AG09309 (cell line): Measurements from ENCODE around the gene LDLRAD4.

Experiments
- DNase-seq: peaks from one replicate; pipeline ENCODE4 v3.0.0-alpha.2; 2010; ENCODE audit warnings: low read depth
- H3K4me3 ChIP-seq: 2 replicates; pipeline ENCODE4 v1.5.1; 2011; ENCODE audit warnings: mild to moderate bottlenecking, low read depth, low read length, moderate library complexity; ENCODE audit not compliant: control insufficient read depth
- CTCF ChIP-seq: IDR thresholded peaks from 2 replicates; pipeline ENCODE4 v1.5.1; 2011; ENCODE audit warnings: mild to moderate bottlenecking, low read depth, low read length, inconsistent platforms; ENCODE audit not compliant: insufficient read depth, control insufficient read depth; ENCODE audit errors: missing control alignments

The LDLRAD4 gene

DNA sequence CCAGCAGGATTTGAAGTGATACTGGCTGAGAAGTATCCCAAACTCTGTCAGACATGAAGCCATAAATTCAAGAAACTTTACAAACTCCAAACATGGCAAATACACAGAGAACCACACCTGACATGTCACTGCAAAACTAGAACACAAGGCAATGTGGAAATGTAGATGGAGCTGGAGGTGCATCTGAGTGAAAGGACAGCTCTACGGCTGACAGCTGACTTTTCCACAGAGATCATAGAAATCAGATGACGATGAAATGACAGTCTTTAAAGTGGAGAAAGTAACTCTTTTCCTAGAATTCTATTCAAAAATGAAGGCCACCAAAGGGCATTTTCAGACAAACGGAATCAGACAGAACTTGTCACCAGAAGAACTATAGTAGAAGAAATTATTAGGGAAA, 97.5 kb downstream of the LDLRAD4 start:
- DNase-seq, result no peak
- no peak for TF ChIP-seq CTCF
- H3K4me3 ChIP-seq, result no peak overlapping the region

DNA sequence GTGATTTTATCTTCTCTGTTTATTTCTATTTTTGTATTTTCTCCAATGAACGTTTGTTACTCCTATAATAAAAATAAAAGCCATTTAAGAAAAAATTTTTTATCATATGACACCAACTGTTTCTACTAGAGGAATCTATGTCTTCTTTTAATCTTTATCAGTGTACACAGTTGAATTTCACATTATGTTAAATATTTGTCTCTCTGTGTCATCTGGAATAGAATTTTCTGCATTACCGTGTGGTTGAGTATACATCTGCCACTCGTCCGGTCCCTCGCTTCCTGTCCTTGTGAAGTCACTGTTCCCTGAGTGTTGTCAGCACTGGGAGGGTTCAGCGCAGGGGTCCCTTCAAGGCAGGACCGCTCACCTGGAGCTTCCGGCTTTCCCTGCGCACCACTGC, 99.2 kb downstream of the LDLRAD4 start:
- no peak for TF ChIP-seq CTCF
- no peak overlapping the region for H3K4me3 ChIP-seq
- no peak for DNase-seq

DNA sequence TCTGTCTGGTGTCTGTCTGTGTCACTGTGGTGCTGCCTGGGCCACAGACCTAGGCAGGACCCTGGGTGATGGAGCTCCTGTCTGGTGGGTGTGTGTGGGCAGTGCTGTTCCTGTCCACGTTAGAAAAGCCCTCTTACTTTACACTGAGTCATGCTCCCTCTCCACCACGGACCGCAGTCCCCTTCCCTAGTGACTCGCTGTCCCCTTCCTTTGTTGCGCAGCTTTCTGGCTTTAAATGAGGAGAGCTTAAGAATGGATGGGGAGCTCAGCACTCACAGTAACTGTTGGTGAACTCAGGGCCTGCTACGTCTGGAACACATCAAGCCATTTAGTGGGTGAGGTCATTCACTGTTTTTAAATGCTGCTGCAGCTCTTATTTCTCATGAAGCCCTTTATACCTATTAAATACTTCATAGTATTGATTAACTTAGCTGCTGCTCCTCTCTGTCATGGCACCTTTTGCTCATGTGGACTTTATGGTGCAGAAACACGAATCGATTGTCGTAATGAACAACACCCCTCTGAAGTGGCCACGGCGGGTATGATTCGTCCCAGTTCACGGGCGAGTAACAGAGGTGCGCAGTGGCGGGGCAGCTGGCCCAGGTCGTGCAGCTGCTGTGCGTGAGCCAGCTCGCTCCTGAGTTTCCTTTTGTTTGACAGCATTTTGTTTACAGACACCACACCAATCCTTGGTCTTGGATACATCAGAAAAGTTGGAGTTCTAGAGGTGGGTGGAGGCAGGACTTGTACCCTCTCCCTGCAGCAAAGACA, 100.4 kb downstream of the LDLRAD4 start:
- DNase-seq, result no peak
- no peak for TF ChIP-seq CTCF
- no peak overlapping the region for H3K4me3 ChIP-seq

DNA sequence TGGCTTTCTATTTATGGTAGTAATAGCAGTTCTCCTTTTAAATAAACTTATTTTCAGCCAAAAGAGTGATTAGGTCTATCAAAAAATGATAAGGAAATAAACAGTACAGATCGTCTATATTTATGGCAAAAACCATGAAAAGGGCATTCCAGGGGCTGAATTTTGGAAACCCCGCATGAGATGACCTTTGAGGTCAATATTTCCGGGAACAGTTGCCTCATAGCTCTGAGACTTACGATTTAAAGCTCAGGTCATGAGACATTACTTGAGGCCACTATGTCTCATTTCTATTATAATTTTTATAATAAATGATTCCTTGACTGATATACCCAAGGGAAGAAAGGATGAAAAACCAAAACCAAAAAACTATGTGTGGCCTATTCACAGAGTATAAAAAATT, 101.1 kb downstream of the LDLRAD4 start:
- H3K4me3 ChIP-seq, result no peak overlapping the region
- TF ChIP-seq CTCF, result no peak
- DNase-seq, result no peak

GRCh38 chr18:13320096-13320495, 101.5 kb downstream of the LDLRAD4 start:
- H3K4me3 ChIP-seq, result no peak overlapping the region
- TF ChIP-seq CTCF, result no peak
- no peak for DNase-seq

- no peak overlapping the region for H3K4me3 ChIP-seq
- no peak for TF ChIP-seq CTCF
- no peak for DNase-seq
These were observed 102.4 kb downstream of the LDLRAD4 start for GRCh38 chr18:13320891-13321425.
